MM.1S (cell line): Measurements from ENCODE around the gene NF2.

Experiments
- DNase-seq: peaks from one replicate; pipeline ENCODE4 v3.0.0-alpha.2; 2015
- H2AFZ ChIP-seq: fragments of 300-600 bp; sonication (generic); 2 replicates; pipeline ENCODE4 v1.6.0; 2016; ENCODE audit warnings: antibody characterized with exemption, low read length
- H3F3A ChIP-seq: fragments of 300-600 bp; sonication (generic); 2 replicates; pipeline ENCODE4 v1.6.1; 2016; ENCODE audit warnings: mild to moderate bottlenecking, antibody characterized with exemption, low read length, moderate library complexity, mixed read lengths; ENCODE audit not compliant: insufficient read depth
- H3K27ac ChIP-seq: fragments of 300-600 bp; sonication (generic); 2 replicates; pipeline ENCODE4 v1.5.1; 2016; ENCODE audit warnings: mild to moderate bottlenecking, low read length
- H3K27me3 ChIP-seq: fragments of 300-600 bp; sonication (generic); replicated peaks from 2 replicates; pipeline ENCODE4 v1.6.0; 2016; ENCODE audit warnings: low read length; ENCODE audit not compliant: insufficient read depth
- H3K36me3 ChIP-seq: fragments of 300-600 bp; sonication (generic); replicated peaks from 2 replicates; pipeline ENCODE4 v1.6.1; 2016; ENCODE audit warnings: mild to moderate bottlenecking, low read length, mixed read lengths; ENCODE audit not compliant: insufficient read depth
- H3K4me1 ChIP-seq: fragments of 300-600 bp; sonication (generic); 2 replicates; pipeline ENCODE4 v1.6.1; 2016; ENCODE audit warnings: low read length, mixed read lengths
- H3K4me2 ChIP-seq: fragments of 300-600 bp; sonication (generic); 2 replicates; pipeline ENCODE4 v1.6.0; 2016; ENCODE audit warnings: low read depth, low read length
- H3K4me3 ChIP-seq: fragments of 300-600 bp; sonication (generic); 2 replicates; pipeline ENCODE4 v1.5.1; 2016; ENCODE audit warnings: low read length, mixed read lengths
- H3K79me2 ChIP-seq: fragments of 300-600 bp; sonication (generic); 2 replicates; pipeline ENCODE4 v1.6.1; 2016; ENCODE audit warnings: mixed run types, low read length, mixed read lengths
- H3K9ac ChIP-seq: fragments of 300-600 bp; sonication (generic); 2 replicates; pipeline ENCODE4 v1.6.1; 2016; ENCODE audit warnings: low read length, mixed read lengths
- H3K9me2 ChIP-seq: fragments of 300-600 bp; sonication (generic); replicated peaks from 2 replicates; pipeline ENCODE4 v1.6.1; 2016; ENCODE audit warnings: mild to moderate bottlenecking, low read length, mixed read lengths; ENCODE audit not compliant: insufficient read depth
- H3K9me3 ChIP-seq: fragments of 300-600 bp; sonication (generic); replicated peaks from 2 replicates; pipeline ENCODE4 v1.6.1; 2016; ENCODE audit warnings: mild to moderate bottlenecking, low read length, mixed read lengths; ENCODE audit not compliant: insufficient read depth
- H4K20me1 ChIP-seq: fragments of 300-600 bp; sonication (generic); 2 replicates; pipeline ENCODE4 v1.6.1; 2016; ENCODE audit warnings: mild to moderate bottlenecking, low read length, moderate library complexity, mixed read lengths; ENCODE audit not compliant: insufficient read depth
- CTCF ChIP-seq: fragments of 300-600 bp; sonication (generic); IDR thresholded peaks from 2 replicates; pipeline ENCODE4 v1.5.1; 2016; ENCODE audit warnings: antibody characterized with exemption, low read length, mixed read lengths
- EZH2 ChIP-seq: fragments of 300-600 bp; sonication (generic); optimal IDR thresholded peaks from 2 replicates; pipeline ENCODE3; 2017; ENCODE audit warnings: low read depth, mild to moderate bottlenecking, antibody characterized with exemption, low read length, mixed read lengths
- EZH2phosphoT487 ChIP-seq: fragments of 300-600 bp; sonication (generic); IDR thresholded peaks from 2 replicates; pipeline ENCODE4 v1.6.1; 2018; ENCODE audit warnings: antibody characterized with exemption, low read length

The NF2 gene

GRCh38 chr22:29739346-29739875 lies 136.0 kb downstream of the NF2 start:
- H3K27me3 ChIP-seq, result no peaks in the 10 kb centered on the region
- H3K27ac ChIP-seq, result no peak overlapping the region
- TF ChIP-seq EZH2phosphoT487, result no peak
- no peak for TF ChIP-seq EZH2
- no peak for TF ChIP-seq CTCF
- no peak for DNase-seq
- no peaks in the 10 kb centered on the region for H3K4me1 ChIP-seq
- no peak overlapping the region for H3K4me3 ChIP-seq
- H2AFZ ChIP-seq, result no peak overlapping the region
- H3F3A ChIP-seq, result no peaks in the 10 kb centered on the region
- no peaks in the 10 kb centered on the region for H3K36me3 ChIP-seq
- H3K9me2 ChIP-seq, result no peaks in the 10 kb centered on the region
- H3K79me2 ChIP-seq, result no peaks in the 10 kb centered on the region
- H3K4me2 ChIP-seq, result no peak overlapping the region
- H3K9ac ChIP-seq, result no peak overlapping the region
- no peaks in the 10 kb centered on the region for H3K9me3 ChIP-seq
- no peaks in the 10 kb centered on the region for H4K20me1 ChIP-seq

GRCh38 chr22:29740216-29740615 lies 136.8 kb downstream of the NF2 start:
- H3K9me3 ChIP-seq, result no peaks in the 10 kb centered on the region
- H3F3A ChIP-seq, result no peaks in the 10 kb centered on the region
- no peak for DNase-seq
- no peak overlapping the region for H3K27ac ChIP-seq
- no peak overlapping the region for H3K4me3 ChIP-seq
- H2AFZ ChIP-seq, result no peak overlapping the region
- H3K9me2 ChIP-seq, result no peaks in the 10 kb centered on the region
- no peaks in the 10 kb centered on the region for H3K79me2 ChIP-seq
- H3K9ac ChIP-seq, result no peak overlapping the region
- no peaks in the 10 kb centered on the region for H4K20me1 ChIP-seq
- no peaks in the 10 kb centered on the region for H3K4me1 ChIP-seq
- H3K36me3 ChIP-seq, result no peaks in the 10 kb centered on the region
- TF ChIP-seq CTCF (no peak), EZH2phosphoT487 (no peak), EZH2 (no peak)
- no peak overlapping the region for H3K4me2 ChIP-seq
- H3K27me3 ChIP-seq, result no peaks in the 10 kb centered on the region

GRCh38 chr22:29741926-29742325 lies 138.5 kb downstream of the NF2 start:
- no peaks in the 10 kb centered on the region for H3K4me1 ChIP-seq
- H3K4me2 ChIP-seq, result no peak overlapping the region
- no peak for DNase-seq
- H3F3A ChIP-seq, result no peaks in the 10 kb centered on the region
- no peak overlapping the region for H3K4me3 ChIP-seq
- H3K36me3 ChIP-seq, result no peaks in the 10 kb centered on the region
- no peaks in the 10 kb centered on the region for H3K9me3 ChIP-seq
- H2AFZ ChIP-seq, result no peak overlapping the region
- TF ChIP-seq EZH2phosphoT487 (no peak), CTCF (no peak), EZH2 (no peak)
- H3K27me3 ChIP-seq, result no peaks in the 10 kb centered on the region
- no peaks in the 10 kb centered on the region for H4K20me1 ChIP-seq
- no peak overlapping the region for H3K27ac ChIP-seq
- H3K9ac ChIP-seq, result no peak overlapping the region
- no peaks in the 10 kb centered on the region for H3K9me2 ChIP-seq
- H3K79me2 ChIP-seq, result no peaks in the 10 kb centered on the region
